GM18499 (cell line): ENCODE results near the gene H2BK1.

Experiments
- ATAC-seq: cut with Tn5 transposase; IDR thresholded peaks from one replicate; pipeline ENCODE4 v1.9.1; 2021; ENCODE audit warnings: moderate number of reproducible peaks; ENCODE audit not compliant: insufficient read depth, unreplicated experiment

The H2BK1 gene

DNA sequence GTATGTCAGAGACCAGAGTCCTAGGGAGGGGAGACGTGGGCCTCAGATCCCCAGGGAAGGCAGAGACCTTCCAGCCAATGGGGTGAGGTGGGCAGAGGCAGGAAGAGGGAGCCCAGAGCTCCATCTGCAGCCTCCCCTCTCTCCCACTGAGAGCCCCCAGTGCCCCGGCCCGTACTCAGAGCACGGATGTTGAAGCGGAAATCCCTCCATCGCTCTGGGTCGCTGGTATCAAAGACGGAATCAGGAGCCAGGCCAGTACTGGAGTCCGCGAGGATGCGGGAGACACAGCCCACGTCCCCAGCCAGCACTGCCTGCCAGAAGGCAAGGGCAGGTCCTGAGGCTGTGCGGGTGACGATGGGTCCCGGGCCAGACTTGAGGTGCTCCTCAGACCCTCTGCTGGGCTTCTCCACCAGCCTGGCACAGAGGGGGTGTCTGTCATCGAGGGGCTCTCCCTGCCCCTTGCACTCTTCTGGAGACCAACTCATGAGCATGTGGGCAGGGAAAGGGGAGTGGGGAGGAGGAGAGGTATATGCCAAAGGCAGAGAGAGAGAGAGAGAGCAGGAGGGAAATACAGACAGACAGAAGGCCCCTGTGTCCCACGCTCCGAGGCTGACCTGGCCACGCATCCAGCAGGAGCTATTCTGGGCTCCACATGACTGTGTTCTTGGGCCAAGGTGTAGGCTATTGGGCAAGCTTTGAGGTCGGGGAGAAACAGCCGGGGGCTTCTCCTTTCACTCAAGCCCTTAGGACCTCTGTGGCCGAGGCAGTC, 23.5 kb downstream of the H2BK1 start, which contains the start of gene ASB10:
Gene ASB10 (minus strand): TSS at position 611 of the 769 bp plus-strand sequence. CDS start 120 bp downstream, at position 491.
- no peak for ATAC-seq

- no peak for ATAC-seq
These were observed 24.3 kb downstream of the H2BK1 start for GRCh38 chr7:151185762-151186639.

- ATAC-seq: no peak
These were observed 29.3 kb downstream of the H2BK1 start for GRCh38 chr7:151181011-151181431.

DNA sequence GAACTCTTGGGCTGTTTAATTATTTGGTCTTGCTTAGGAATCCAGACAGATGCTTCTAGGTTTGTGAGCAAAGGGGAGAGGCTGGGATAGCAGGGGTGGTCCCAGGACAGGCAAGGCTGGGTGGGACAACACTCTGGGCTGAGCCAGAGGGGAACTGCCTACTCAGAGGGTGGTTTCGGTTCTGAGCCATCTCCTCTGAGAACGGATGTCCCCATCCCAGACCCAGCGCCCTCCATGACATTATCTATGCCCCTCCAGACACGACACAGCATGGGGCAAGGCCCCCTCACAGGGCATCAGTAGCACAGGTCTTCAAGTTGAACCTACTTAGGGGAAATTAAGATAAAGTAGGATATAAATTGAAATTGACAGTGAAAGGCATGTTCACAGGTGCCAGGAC, 30.3 kb downstream of the H2BK1 start:
- no peak for ATAC-seq

DNA sequence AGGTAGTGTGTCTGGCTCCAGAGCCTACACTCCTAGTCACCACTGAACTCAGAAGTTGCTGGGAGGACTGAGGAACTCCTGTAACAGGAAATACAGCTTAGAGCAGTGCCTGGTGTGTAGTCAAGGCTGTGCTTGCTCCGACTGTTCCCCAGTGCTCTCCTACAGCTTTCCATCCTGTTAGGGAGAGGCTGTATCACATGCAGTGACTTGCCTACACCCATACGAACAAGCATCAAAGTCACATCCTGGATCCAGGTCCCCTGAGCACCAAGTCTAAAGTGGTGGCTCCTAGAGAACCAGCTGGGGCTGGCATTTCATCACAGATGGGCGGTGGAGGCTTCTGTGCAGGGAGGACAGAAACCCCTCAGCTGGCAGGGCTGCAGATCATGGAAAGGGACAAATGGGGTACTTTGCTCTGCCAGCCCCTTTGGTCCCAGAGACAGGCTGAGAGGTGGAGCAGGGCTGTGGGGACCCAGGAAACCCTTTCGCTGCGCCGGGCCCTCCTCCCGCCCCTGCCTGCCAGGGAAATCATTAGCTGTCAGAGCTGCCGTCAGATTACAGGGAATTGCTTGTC, 30.9 kb downstream of the H2BK1 start:
- ATAC-seq: no peak

DNA sequence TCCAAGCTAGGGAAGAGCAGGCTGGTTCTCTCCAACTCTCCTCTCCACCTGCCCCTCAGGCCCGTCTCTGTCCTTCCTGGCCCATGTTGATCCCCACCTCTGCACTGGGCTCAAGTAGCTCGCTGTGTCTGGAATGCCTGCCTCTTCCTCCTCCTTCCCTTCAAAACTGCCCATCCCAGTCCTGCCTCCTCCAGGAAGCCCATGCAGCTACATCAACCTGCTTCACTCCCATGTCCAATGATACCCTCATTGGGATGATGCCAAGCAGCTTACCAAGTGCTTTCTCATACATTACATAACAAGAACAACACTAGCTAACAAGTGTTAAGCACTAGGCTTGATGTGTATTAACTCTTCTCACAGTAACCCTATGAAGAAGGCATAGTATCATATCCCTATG, 31.5 kb downstream of the H2BK1 start:
- no peak for ATAC-seq

- ATAC-seq: no peak
These were observed 32.1 kb downstream of the H2BK1 start for GRCh38 chr7:151178236-151178635.

DNA sequence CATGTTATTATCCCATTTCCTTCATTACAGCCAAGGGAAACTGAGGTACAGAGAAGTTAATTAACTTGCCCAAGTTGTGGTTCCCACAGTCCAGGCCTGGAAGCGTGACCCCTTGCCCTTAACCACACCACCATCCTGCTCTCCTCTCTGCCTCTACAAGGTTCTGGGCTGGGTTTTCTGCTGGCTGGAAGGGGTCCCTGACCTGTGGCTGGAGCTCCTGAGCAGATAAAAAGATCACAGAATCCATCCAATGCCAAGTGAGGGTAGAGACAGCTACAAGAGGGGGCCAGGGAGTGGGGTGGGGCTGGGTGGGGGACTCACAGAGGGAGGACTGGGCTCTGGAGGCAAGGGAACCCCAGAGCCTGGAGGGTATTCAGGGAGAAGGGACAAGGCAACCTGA, 33.0 kb downstream of the H2BK1 start:
- no peak for ATAC-seq

GRCh38 chr7:151176401-151176800, 33.9 kb downstream of the H2BK1 start:
- no peak for ATAC-seq

- ATAC-seq: no peak
These were observed 34.4 kb downstream of the H2BK1 start for GRCh38 chr7:151175793-151176311.

GRCh38 chr7:151175047-151175792, 35.1 kb downstream of the H2BK1 start:
- no peak for ATAC-seq

- no peak for ATAC-seq
These were observed 35.8 kb downstream of the H2BK1 start for GRCh38 chr7:151174246-151175046.

- ATAC-seq: no peak
These were observed 36.7 kb downstream of the H2BK1 start for GRCh38 chr7:151173386-151174245.

DNA sequence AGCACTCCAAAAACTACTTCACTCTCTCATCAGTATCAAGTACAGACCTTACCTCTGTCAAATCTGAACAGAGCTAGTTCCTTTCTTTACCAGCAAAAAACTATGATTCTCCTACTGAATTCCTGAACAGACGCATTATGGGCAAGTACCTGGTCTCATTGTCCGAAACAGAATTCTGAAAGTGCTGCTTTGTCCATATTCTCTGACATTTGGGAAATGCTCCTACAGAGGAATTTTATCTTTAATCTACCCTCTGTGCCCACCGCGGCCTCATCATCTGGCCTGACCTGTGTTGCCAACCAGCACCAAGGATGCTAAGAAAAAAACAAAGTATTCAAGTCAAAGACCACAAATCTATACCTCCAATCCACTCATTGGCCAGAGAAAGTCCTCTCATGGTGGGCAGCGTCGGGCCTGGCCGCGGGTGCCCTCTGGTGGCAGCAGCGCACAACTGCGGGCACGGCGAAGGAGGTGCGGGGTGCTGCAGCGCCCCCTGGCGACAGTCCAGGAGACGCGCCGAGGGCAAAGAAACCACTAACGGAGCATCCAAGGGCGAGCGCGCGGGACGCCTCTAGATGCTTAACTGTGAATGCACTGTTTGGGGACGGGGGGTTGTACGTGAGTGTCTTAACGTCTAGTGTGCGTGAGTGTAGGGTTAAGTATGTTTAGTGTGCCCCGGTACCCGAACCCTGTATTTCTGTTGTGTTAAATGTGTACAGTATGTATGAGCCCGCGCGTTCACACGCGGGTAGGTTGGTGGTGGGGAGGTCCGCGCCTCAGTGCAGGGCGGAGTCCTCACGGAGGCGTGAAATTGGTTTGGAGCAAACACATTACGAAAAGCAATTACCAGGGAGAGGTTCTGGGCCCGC, 37.8 kb downstream of the H2BK1 start:
- no peak for ATAC-seq

DNA sequence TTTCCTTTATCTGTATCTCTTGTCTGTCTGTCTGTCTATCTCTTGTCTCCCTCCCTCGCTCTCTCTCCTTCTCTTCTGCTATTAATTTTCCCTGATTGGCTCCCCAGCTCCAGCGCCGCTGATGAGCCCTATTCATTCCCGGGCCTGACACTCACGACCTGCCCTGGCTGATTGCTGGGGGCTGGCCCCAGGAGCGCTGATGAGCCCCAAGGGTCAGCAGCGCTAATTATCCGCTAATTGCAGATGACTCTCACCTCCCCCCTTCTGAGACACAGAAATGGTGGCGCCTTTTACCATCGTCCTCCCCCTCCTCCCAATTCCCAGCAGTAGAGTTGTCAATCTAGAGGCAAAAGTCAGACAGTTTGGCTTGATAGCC, 41.5 kb downstream of the H2BK1 start:
- no peak for ATAC-seq

- no peak for ATAC-seq
These were observed 42.1 kb downstream of the H2BK1 start for GRCh38 chr7:151168003-151168786.
